ENCODE measurements around the gene DND1. TPM values are rescaled to one million over a fixed set of nuclear protein-coding genes. Genes with fewer than 3 reads are reported as not detected.

Gene DND1
- total RNA-seq, 1 experiment from 2014 or later, result 1.8 TPM

GRCh38 chr5:140690941-140691924, 17.9 kb upstream of the DND1 start, which contains the start of the genes HARS1 and HARS2:
Gene HARS1 (minus strand): TSS chr5:140691370. CDS start chr5:140691304, 66 bp downstream.
Gene HARS2 (plus strand): TSS chr5:140691455. CDS start chr5:140691649, 194 bp downstream.
- ATAC-seq (peak; percentile 99), DNase-seq (ENCODE audit: low read depth, low spot score) (peak; percentile 80)
- peak within 1 kb of the TSS; percentile 86 to 98 for H3K4me3 ChIP-seq (ENCODE audit: low read depth in 2 of 2, low read length in 2 of 2)
- TF ChIP-seq POLR2AphosphoS5 (IDR thresholded peaks at IDR 0.05; ENCODE audit: low read depth, low read length) (peak; percentile 93), SIN3A (IDR thresholded peaks at IDR 0.05; ENCODE audit: borderline replicate concordance, insufficient read depth, low read depth, low read length) (peak; percentile 84; the same call in 1 of the 2 replicates), TCF7L2 (IDR thresholded peaks at IDR 0.05; ENCODE audit: low read depth, low read length) (no peak; the same call in 1 of the 2 replicates)
- TF ChIP-seq, protein P1, sequence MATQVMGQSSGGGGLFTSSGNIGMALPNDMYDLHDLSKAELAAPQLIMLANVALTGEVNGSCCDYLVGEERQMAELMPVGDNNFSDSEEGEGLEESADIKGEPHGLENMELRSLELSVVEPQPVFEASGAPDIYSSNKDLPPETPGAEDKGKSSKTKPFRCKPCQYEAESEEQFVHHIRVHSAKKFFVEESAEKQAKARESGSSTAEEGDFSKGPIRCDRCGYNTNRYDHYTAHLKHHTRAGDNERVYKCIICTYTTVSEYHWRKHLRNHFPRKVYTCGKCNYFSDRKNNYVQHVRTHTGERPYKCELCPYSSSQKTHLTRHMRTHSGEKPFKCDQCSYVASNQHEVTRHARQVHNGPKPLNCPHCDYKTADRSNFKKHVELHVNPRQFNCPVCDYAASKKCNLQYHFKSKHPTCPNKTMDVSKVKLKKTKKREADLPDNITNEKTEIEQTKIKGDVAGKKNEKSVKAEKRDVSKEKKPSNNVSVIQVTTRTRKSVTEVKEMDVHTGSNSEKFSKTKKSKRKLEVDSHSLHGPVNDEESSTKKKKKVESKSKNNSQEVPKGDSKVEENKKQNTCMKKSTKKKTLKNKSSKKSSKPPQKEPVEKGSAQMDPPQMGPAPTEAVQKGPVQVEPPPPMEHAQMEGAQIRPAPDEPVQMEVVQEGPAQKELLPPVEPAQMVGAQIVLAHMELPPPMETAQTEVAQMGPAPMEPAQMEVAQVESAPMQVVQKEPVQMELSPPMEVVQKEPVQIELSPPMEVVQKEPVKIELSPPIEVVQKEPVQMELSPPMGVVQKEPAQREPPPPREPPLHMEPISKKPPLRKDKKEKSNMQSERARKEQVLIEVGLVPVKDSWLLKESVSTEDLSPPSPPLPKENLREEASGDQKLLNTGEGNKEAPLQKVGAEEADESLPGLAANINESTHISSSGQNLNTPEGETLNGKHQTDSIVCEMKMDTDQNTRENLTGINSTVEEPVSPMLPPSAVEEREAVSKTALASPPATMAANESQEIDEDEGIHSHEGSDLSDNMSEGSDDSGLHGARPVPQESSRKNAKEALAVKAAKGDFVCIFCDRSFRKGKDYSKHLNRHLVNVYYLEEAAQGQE (IDR thresholded peaks at IDR 0.05; ENCODE audit: insufficient read depth in 1 of 2, low read depth in 2 of 2, low read length in 1 of 2), result no peak
- TF ChIP-seq, protein P2, sequence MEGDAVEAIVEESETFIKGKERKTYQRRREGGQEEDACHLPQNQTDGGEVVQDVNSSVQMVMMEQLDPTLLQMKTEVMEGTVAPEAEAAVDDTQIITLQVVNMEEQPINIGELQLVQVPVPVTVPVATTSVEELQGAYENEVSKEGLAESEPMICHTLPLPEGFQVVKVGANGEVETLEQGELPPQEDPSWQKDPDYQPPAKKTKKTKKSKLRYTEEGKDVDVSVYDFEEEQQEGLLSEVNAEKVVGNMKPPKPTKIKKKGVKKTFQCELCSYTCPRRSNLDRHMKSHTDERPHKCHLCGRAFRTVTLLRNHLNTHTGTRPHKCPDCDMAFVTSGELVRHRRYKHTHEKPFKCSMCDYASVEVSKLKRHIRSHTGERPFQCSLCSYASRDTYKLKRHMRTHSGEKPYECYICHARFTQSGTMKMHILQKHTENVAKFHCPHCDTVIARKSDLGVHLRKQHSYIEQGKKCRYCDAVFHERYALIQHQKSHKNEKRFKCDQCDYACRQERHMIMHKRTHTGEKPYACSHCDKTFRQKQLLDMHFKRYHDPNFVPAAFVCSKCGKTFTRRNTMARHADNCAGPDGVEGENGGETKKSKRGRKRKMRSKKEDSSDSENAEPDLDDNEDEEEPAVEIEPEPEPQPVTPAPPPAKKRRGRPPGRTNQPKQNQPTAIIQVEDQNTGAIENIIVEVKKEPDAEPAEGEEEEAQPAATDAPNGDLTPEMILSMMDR (IDR thresholded peaks at IDR 0.05), result no peak
- POLR2A ChIA-PET, result interaction anchor here (0.6 to 1.0 kb wide), 4 partner anchors 7 to 20 kb away, joined by 3 to 4 read pairs (median 3); no protein-coding TSS in a partner anchor
- no peaks in the 10 kb centered on the region for H3K27me3 ChIP-seq (ENCODE audit: control insufficient read depth, insufficient read depth, low read length)
- in situ Hi-C loops (cut with HindIII; ENCODE audit: low pct_unique_long_range_greater_than_20kb, low sequenced_read_pairs) (no loop called here), intact Hi-C loops (cut with micrococcal nuclease; ENCODE audit: unreplicated experiment) (no loop called here)
- BruUV-seq (replicated peaks), result no TSS peak
- H3K9me3 ChIP-seq (ENCODE audit: control insufficient read depth, insufficient read depth, low read depth, low read length), result no peaks in the 10 kb centered on the region
- H3K27ac ChIP-seq (ENCODE audit: low read length), result peak within 1 kb of the TSS; percentile 94
- peaks cover 3% of the 10 kb centered on the region for H3K4me1 ChIP-seq (ENCODE audit: control insufficient read depth, insufficient read depth, low read length)
- CTCF ChIA-PET, result interaction anchor here (0.6 kb wide), 1 partner anchor 9 kb away, joined by 3 read pairs; the partner anchor contains the start of gene ZMAT2
- peaks cover 40% of the 10 kb centered on the region for H3K36me3 ChIP-seq (ENCODE audit: control insufficient read depth, insufficient read depth, low read length)

DNA sequence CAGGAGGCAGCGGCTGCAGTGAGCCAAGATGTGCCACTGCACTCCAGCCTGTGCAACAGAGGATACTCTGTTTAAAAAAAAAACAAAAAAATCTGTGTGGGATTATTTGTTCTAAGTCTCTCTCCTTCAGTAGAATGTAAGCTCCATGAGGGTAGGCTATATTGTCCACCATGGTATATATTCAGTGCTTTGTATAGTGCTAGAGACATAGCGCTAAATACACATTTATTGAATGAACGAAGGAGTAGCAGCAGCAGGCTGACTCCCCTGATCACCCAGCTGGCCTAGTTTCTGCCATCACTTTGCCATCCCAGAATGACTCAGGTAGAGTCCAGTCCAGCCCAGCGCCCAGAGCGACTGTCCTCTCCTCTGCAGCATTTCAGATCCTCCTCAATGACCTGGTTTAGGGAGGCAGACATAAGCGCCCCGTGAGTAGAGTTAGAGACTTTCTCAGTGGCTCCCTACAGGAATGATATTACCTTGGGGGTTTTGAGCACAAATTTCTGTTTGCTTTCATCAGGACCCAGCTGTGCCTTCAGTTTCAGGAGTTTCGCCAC, 17.1 kb upstream of the DND1 start:
- no peaks in the 10 kb centered on the region for H3K27me3 ChIP-seq (ENCODE audit: control insufficient read depth, insufficient read depth, low read length)
- H3K9me3 ChIP-seq (ENCODE audit: control insufficient read depth, insufficient read depth, low read depth, low read length), result no peaks in the 10 kb centered on the region
- TSS peak; percentile 85 for BruUV-seq (replicated peaks)
- in situ Hi-C loops (cut with HindIII; ENCODE audit: low pct_unique_long_range_greater_than_20kb, low sequenced_read_pairs) (no loop called here), intact Hi-C loops (cut with micrococcal nuclease; ENCODE audit: unreplicated experiment) (no loop called here)
- peaks cover 37% of the 10 kb centered on the region for H3K36me3 ChIP-seq (ENCODE audit: control insufficient read depth, insufficient read depth, low read length)
- H3K27ac ChIP-seq (ENCODE audit: low read length), result peak overlapping the region; percentile 94
- H3K4me3 ChIP-seq (ENCODE audit: low read depth in 2 of 2, low read length in 2 of 2), result peak overlapping the region; percentile 86 to 98
- ATAC-seq (no peak), DNase-seq (ENCODE audit: low read depth, low spot score) (no peak)
- TF ChIP-seq, protein P2 (IDR thresholded peaks at IDR 0.05), result no peak
- TF ChIP-seq POLR2AphosphoS5 (IDR thresholded peaks at IDR 0.05; ENCODE audit: low read depth, low read length) (no peak), SIN3A (IDR thresholded peaks at IDR 0.05; ENCODE audit: borderline replicate concordance, insufficient read depth, low read depth, low read length) (no peak), TCF7L2 (IDR thresholded peaks at IDR 0.05; ENCODE audit: low read depth, low read length) (no peak)
- TF ChIP-seq, protein P1 (IDR thresholded peaks at IDR 0.05; ENCODE audit: insufficient read depth in 1 of 2, low read depth in 2 of 2, low read length in 1 of 2), result no peak
- ChIA-PET CTCF (no interaction called here), POLR2A (interaction anchor here (0.6 to 1.0 kb wide), 3 partner anchors 8 to 20 kb away, joined by 3 to 4 read pairs (median 3); no protein-coding TSS in a partner anchor)
- peaks cover 3% of the 10 kb centered on the region for H3K4me1 ChIP-seq (ENCODE audit: control insufficient read depth, insufficient read depth, low read length)
